Right atrium auricular region (tissue), 2 donors: ENCODE data around the gene SOX8. TPM values are rescaled to one million over a fixed set of nuclear protein-coding genes. Genes with fewer than 3 reads are reported as not detected.

ENCODE experiments used
- DNase-seq: peaks from one replicate; pipeline ENCODE4 v3.0.0-alpha.2; 2019; ENCODE audit warnings: low spot score
- H3K27ac ChIP-seq, 2 donors: fragments of 200-600 bp; sonication (generic); 1 replicate in 1 of 2; 2 replicates in 1 of 2; pipeline ENCODE4 v1.5.1; 2016 to 2019
- H3K27me3 ChIP-seq, 2 donors: fragments of 200-600 bp; sonication (generic); one replicate each; pipeline versions ENCODE4 v1.5.1 to v1.6.0; 2017 to 2019
- H3K36me3 ChIP-seq: fragments of 200-600 bp; sonication (generic); one replicate; pipeline ENCODE4 v1.5.1; 2016
- H3K4me1 ChIP-seq, 2 donors: fragments of 200-600 bp; sonication (generic); one replicate each; pipeline versions ENCODE4 v1.5.1 to v1.6.0; 2017 to 2019
- H3K4me3 ChIP-seq, 2 donors: fragments of 200-600 bp; sonication (generic); 1 replicate in 1 of 2; 2 replicates in 1 of 2; pipeline ENCODE4 v1.5.1; 2017 to 2019; ENCODE audit warnings: mild to moderate bottlenecking in 1 of 2, moderate library complexity in 1 of 2
- H3K9me3 ChIP-seq, 2 donors: fragments of 200-600 bp; sonication (generic); one replicate each; pipeline ENCODE4 v1.5.1; 2019
- CTCF ChIP-seq, 2 donors: fragments of 200-600 bp; sonication (generic); IDR thresholded peaks; one replicate each; pipeline ENCODE4 v1.5.1; 2019; ENCODE audit warnings: antibody characterized with exemption in 2 of 2
- total RNA-seq, 2 donors: library from RNA; depleted of rRNA; stranded (reverse); fragments of >200 nt; gene quantifications; one replicate each; pipeline ENCODE4 v1.1.0, GENCODE V29; 2016

The SOX8 gene
- total RNA-seq, 2 donors from 2014 or later, result 1.0 to 1.6 TPM

DNA sequence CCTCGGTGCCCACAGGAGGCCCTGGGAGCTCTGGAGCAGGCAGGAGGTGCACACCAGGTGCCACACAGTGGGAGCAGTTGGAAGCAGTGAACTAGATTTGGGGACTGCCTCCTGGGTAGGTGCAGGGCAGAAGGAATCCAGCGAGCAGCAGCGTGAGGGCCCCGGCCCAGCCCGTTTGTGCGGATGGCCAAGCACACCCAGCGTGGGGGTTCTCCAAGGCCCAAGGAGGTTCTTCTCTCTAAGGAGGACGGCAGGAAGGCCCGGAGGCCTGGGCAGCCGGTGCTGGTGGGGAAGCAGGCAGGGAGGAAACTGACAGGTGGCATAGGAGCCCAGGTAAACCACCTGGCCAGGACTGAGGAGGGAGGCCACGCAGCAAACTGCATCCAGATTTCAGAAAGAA lies 17.0 kb downstream of the SOX8 start:
- H3K27ac ChIP-seq, result no peak overlapping the region
- H3K4me1 ChIP-seq, result no peaks in the 10 kb centered on the region
- no peak for DNase-seq
- H3K4me3 ChIP-seq, result no peak overlapping the region
- H3K36me3 ChIP-seq, result no peaks in the 10 kb centered on the region
- TF ChIP-seq CTCF (IDR thresholded peaks at IDR 0.05), result no peak
- no peaks in the 10 kb centered on the region for H3K27me3 ChIP-seq
- H3K9me3 ChIP-seq, result peaks cover 15 to 27% of the 10 kb centered on the region in 2 donors

DNA sequence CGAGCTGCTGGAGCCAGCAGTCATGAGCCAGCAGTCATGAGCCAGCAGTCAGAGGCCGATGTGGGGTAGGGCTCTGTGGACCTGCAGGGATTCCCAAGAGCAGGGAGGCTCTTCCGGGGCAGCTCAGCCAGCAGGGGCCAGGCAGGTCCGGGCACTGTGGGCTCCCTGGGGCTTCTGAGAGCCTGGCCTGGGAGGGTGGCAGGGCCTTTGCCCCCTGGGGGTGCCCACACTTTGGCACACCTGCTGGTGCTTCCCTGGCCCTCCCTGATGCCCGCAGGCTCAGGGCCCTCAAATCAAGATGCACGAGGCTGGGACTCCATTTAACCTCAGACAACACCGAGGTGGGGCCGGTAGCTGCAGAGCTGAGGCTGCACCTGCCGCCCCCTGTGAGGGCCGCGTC lies 18.1 kb downstream of the SOX8 start:
- Histone ChIP-seq H3K36me3 (no peaks in the 10 kb centered on the region), H3K4me3 (no peak overlapping the region), H3K27me3 (no peaks in the 10 kb centered on the region), H3K4me1 (no peaks in the 10 kb centered on the region), H3K27ac (no peak overlapping the region), H3K9me3 (peaks cover 15 to 22% of the 10 kb centered on the region in 2 donors)
- TF ChIP-seq CTCF (IDR thresholded peaks at IDR 0.05), result no peak
- DNase-seq, result no peak

DNA sequence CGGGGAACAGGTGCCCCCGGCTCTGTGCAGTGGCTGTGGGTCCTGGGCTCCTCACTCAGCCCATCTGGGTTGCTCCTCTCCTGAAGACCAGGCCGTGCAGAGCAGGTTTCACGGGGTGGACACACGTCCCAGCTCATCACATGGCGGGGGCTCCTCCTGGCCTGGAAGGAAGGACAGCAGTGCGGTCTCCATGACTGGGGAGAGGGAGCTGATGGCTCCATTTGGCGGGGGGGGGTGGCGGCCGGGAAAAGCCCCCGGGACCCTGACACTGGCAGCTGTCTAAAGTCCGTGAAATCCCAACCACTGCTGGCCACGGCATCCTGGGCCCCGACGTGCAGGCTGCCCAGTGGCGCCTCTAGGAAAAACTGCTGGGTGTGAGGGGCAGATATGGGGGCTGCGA lies 19.0 kb downstream of the SOX8 start:
- Histone ChIP-seq H3K27ac (no peak overlapping the region), H3K9me3 (peaks cover 6 to 13% of the 10 kb centered on the region in 2 donors), H3K27me3 (no peaks in the 10 kb centered on the region), H3K36me3 (no peaks in the 10 kb centered on the region), H3K4me3 (no peak overlapping the region), H3K4me1 (no peaks in the 10 kb centered on the region)
- TF ChIP-seq CTCF (IDR thresholded peaks at IDR 0.05), result no peak
- no peak for DNase-seq

- peaks cover 1 to 8% of the 10 kb centered on the region in 2 donors for H3K9me3 ChIP-seq
- no peak for DNase-seq
- no peaks in the 10 kb centered on the region for H3K27me3 ChIP-seq
- no peak overlapping the region for H3K4me3 ChIP-seq
- H3K36me3 ChIP-seq, result no peaks in the 10 kb centered on the region
- H3K4me1 ChIP-seq, result no peaks in the 10 kb centered on the region
- no peak for TF ChIP-seq CTCF (IDR thresholded peaks at IDR 0.05)
- H3K27ac ChIP-seq, result no peak overlapping the region
Measured at GRCh38 chr16:1001096-1001495, 19.5 kb downstream of the SOX8 start.

DNA sequence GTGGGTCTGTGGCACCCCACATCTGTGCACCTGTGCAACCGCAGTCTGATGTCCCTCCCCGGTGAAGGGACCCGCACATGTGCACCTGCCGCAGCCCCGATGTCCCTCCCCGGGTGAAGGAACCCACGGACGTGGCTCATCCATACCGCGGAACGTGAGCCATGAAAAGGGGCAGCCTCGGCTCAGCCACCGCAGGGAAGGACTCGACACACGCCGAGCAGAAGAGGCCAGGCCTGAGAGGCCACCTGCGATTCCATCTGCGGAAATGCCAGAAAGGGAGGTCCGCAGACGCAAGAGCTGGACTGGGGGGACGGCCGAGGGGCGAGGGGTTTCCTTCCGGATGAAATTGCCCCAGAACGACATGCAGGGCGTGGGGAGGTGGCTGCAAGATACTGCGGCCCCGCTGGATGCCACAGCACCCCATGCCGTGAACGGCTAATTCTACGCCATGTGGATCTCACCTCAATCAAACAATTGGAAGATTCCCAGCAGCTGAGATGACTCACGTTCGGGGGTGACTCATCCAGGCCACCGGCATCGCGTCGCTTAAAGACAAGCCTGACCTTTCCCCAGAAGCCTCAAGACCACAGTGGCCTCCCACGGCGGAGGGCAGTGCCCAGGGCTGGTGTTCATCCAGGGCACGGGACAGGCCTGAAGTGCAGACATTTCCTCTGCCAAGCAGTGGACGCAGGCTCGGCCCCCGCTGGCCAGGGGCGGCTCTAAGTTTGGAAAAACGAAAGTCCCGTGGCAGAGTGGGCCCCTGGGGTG lies 21.0 kb downstream of the SOX8 start:
- Histone ChIP-seq H3K4me1 (no peaks in the 10 kb centered on the region), H3K27ac (no peak overlapping the region), H3K4me3 (no peak overlapping the region), H3K9me3 (no peaks in the 10 kb centered on the region), H3K27me3 (no peaks in the 10 kb centered on the region), H3K36me3 (no peaks in the 10 kb centered on the region)
- TF ChIP-seq CTCF (IDR thresholded peaks at IDR 0.05), result no peak
- no peak for DNase-seq
